Epidermal melanocyte (primary cell): ENCODE measurements around the gene WDR48.

Source experiments
- DNase-seq: peaks from one replicate; pipeline ENCODE4 v3.0.0; 2011; ENCODE audit warnings: low spot score; ENCODE audit not compliant: insufficient read length

The WDR48 gene

GRCh38 chr3:39138804-39139415 lies 87.1 kb downstream of the WDR48 start:
- DNase-seq, result no peak

GRCh38 chr3:39139442-39139841 lies 87.6 kb downstream of the WDR48 start:
- DNase-seq, result no peak

GRCh38 chr3:39140341-39140971 lies 88.6 kb downstream of the WDR48 start:
- no peak for DNase-seq

- DNase-seq, result no peak
Measured at GRCh38 chr3:39141171-39141995, 89.6 kb downstream of the WDR48 start.

- no peak for DNase-seq
Measured at GRCh38 chr3:39142067-39142466, 90.3 kb downstream of the WDR48 start.

DNA sequence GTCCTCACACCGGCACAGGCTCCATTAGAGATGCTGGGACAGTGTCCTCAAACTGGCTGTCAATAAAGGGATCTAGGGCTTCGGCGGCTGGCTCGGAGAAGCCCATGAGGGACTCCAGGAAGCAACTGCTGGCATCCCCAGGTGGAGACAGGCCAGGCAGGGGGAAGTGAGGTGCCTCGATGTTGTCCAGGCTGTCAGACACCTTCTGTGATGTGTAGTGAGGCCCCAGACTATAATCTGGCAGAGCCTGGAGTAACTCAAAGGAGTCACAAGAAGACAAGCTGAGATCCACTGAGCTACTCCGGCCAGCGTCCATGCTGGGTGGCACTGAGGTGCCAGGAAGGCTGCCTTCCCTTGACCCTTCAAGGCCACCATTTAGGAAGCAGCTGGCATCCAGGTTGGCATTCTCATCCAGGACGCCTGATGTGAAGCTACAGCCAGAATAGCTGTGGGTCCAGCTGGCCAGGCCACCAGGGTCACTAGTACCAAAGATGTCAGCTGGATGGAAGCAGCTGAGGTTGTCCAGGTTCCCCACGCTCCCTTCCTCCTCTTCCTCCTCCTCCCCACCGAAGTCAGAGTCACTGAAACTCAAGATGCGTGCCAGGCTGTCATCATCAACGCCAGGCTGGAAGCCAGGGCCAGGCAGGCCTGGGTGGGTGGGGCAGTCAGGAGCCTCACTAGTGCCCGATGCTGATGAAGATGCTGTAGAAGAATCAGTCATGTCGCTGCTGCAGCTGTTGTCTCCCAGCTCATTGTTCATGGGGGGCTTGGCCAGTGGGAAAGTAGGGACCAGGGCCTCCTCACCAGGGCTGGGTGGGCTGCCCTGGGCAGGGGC lies 91.5 kb downstream of the WDR48 start:
- DNase-seq, result no peak

GRCh38 chr3:39144095-39144747 lies 92.4 kb downstream of the WDR48 start:
- DNase-seq, result no peak

- no peak for DNase-seq
Measured at GRCh38 chr3:39144748-39145380, 93.0 kb downstream of the WDR48 start.

DNA sequence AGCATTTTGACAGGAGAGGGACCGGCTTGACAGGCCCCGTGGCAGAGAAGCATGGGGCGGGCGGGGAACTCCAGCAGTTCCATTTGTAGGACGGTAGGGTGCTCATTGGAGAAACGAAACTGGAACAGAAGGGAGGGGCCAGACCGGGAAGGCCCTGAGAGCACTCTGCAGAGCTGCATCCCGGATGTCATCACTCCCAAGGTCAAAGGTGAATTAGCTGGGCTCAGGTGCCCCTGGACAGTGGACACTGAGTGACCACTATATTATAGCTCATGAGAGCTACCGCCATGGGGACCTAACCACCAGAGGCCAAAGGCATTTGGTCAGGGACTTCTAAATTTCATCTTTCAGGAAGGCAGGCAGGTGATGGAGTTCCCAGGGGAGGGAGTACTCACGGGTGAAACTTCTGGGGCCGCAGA lies 94.3 kb downstream of the WDR48 start:
- DNase-seq, result no peak
